Measurements from ENCODE around the gene TMEM263.

DNA sequence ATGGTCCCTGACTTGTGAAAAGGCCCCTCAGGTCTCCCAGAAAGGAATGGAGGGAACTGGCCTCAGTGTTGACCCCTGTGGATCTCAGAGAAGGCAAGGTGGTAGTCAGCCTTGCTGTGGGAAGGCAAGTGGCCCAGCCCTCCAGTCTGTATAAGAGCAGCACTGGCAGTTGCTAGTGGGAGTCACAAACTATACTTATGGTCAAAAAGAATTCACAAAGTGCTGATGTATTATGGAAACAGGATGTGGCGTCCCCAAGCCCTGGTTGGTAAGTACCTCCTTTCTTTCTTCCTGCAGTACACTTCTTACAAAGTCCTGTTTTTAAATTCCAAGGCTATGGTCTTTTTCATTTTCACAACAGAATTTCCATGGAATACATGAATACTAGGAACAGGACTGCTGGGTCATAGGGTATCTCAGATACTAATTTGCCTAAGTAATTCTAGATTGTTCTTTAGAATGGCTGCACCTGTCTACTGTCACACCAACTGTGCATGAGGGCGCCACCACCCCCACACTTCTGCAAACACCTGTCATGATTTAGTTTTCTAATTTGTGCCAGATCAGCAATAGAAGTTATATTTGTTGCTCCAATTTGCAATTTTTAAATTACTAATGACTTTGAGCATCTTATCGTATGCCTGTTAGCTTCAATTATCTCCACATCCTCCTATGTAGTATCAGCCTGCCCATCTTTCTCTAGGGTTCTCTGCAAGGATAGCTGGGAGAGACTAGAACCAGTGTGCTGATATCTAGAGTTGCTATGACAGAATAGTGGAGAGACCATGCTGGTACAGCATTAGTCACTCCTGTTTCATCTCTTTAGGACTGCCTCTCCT is 40.7 kb upstream of the TMEM263 start:
- TF ChIP-seq, protein P1, sequence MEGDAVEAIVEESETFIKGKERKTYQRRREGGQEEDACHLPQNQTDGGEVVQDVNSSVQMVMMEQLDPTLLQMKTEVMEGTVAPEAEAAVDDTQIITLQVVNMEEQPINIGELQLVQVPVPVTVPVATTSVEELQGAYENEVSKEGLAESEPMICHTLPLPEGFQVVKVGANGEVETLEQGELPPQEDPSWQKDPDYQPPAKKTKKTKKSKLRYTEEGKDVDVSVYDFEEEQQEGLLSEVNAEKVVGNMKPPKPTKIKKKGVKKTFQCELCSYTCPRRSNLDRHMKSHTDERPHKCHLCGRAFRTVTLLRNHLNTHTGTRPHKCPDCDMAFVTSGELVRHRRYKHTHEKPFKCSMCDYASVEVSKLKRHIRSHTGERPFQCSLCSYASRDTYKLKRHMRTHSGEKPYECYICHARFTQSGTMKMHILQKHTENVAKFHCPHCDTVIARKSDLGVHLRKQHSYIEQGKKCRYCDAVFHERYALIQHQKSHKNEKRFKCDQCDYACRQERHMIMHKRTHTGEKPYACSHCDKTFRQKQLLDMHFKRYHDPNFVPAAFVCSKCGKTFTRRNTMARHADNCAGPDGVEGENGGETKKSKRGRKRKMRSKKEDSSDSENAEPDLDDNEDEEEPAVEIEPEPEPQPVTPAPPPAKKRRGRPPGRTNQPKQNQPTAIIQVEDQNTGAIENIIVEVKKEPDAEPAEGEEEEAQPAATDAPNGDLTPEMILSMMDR (conservative IDR thresholded peaks at IDR 0.05 in 1 of 2, IDR thresholded peaks at IDR 0.05 in 1 of 2; ENCODE audit: low read depth in 1 of 2, low read length in 2 of 2) = no peak
- TF ChIP-seq EZH2 (IDR thresholded peaks at IDR 0.05; ENCODE audit: low read length, missing control alignments) = no peak
